Transverse colon (tissue), 4 donors: ENCODE measurements around the gene ZNF622. TPM values are rescaled to one million over a fixed set of nuclear protein-coding genes. Genes with fewer than 3 reads are reported as not detected.
"Not testable (repeated sequence)": the region's sequence is repeated elsewhere in the genome, so short reads cannot be mapped to it uniquely, and the experiment has no call there.

Experiments used
- DNase-seq: peaks from one replicate; pipeline ENCODE4 v3.0.0-alpha.2; 2019
- H3K27ac ChIP-seq, 4 donors: fragments of 200-600 bp; sonication (generic); 2 replicates each; pipeline ENCODE4 v1.5.1; 2016 to 2018; ENCODE audit warnings: inconsistent platforms in 4 of 4
- H3K27me3 ChIP-seq: fragments of 200-600 bp; sonication (generic); 2 replicates; pipeline ENCODE4 v1.5.1; 2017; ENCODE audit warnings: inconsistent platforms
- H3K36me3 ChIP-seq, 4 donors: fragments of 200-600 bp; sonication (generic); 2 replicates each; pipeline ENCODE4 v1.5.1; 2017 to 2019; ENCODE audit warnings: inconsistent platforms in 4 of 4
- H3K4me1 ChIP-seq, 4 donors: fragments of 200-600 bp; sonication (generic); 2 replicates each; pipeline ENCODE4 v1.5.1; 2017 to 2020; ENCODE audit warnings: inconsistent platforms in 4 of 4
- H3K4me3 ChIP-seq, 4 donors: fragments of 200-600 bp; sonication (generic); 1 replicate in 1 of 4; 2 replicates in 3 of 4; pipeline versions ENCODE4 v1.5.1 to v1.6.1; 2017 to 2019; ENCODE audit warnings: inconsistent platforms in 4 of 4
- H3K9me3 ChIP-seq, 2 donors: fragments of 200-600 bp; sonication (generic); 2 replicates each; pipeline ENCODE4 v1.5.1; 2017 to 2019; ENCODE audit warnings: inconsistent platforms in 2 of 2
- EP300 ChIP-seq: sonication (generic); formaldehyde crosslinking; IDR thresholded peaks from one replicate; pipeline ENCODE4 v1.6.1; 2017; ENCODE audit warnings: antibody characterized with exemption, low read depth
- POLR2A ChIP-seq: fragments of 450-650 bp; IDR thresholded peaks from one replicate; pipeline ENCODE4 v1.6.1; 2016; ENCODE audit warnings: antibody characterized with exemption, mild to moderate bottlenecking, moderate library complexity
- POLR2AphosphoS5 ChIP-seq, 3 donors: sonication (generic); formaldehyde crosslinking; IDR thresholded peaks; one replicate each; pipeline ENCODE4 v1.6.1; 2016; ENCODE audit warnings: antibody characterized with exemption in 3 of 3
- WGBS, 2 donors: methylation state at CpG; one replicate each; pipeline ENCODE4 v1.1.5; 2018; ENCODE audit warnings: low coverage in 1 of 2; 5-methylcytosine and 5-hydroxymethylcytosine counted together
- in situ Hi-C, 4 donors: fragments of 200-750 bp; cut with MboI; loops; one replicate each; pipeline versions ENCODE4 v1.15.0 to v1.15.1; 2017; ENCODE audit warnings: low sequenced_read_pairs in 3 of 4, low pct_ligation_motif_present in 1 of 4, low pct_unique_long_range_greater_than_20kb in 1 of 4
- intact Hi-C: fragments of 100-400 bp; cut with DNase I; formaldehyde crosslinking; loops from one replicate; pipeline ENCODE4 v1.15.1; 2023; ENCODE audit warnings: low total_unique reads
- total RNA-seq, 4 donors: library from RNA; depleted of rRNA; stranded (reverse); fragments of >200 nt; gene quantifications; one replicate each; pipeline ENCODE4 v1.1.0, GENCODE V29; 2016
- TF ChIP-seq, protein P1 (sequence below), 5 experiments: fragments of 200-600 bp in 3 of 5; fragments of 450-650 bp in 2 of 5; sonication (generic) in 3 of 5; IDR thresholded peaks; 1 replicate in 2 of 5; 2 replicates in 3 of 5; pipeline ENCODE4 v1.5.1; 2016 to 2017; ENCODE audit warnings: antibody characterized with exemption in 5 of 5, inconsistent platforms in 3 of 5, mild to moderate bottlenecking in 2 of 5, moderate library complexity in 1 of 5

The ZNF622 gene
- total RNA-seq, 4 donors from 2014 or later: 21.3 to 137 (median 48.2) TPM

DNA sequence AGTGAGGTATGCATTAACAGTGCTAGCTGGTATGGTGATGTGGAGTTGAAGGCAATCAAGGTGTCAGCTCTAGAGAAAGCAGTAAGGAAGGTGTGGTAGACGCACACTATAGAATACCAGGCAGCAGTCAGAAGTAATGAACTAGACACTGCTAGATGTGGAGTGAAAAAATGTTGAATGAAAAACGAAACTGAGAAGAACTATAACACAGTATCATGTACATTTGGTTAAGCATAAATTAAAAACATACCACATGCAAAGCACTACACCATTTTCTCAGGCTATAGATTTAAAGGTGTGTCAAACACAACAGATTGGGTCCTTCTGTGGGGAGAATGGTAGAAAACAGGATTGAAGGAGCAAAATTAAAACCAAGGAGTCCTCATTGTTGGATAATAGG is 15.4 kb downstream of the ZNF622 start:
- DNase-seq: no peak
- WGBS, 2 donors: 78 to 96% methylated on average over 2 of the region's 2 CpGs
- Histone ChIP-seq H3K9me3 (no peaks in the 10 kb centered on the region), H3K27ac (no peak overlapping the region), H3K4me1 (no peaks in the 10 kb centered on the region), H3K27me3 (no peaks in the 10 kb centered on the region), H3K36me3 (peaks cover 0 to 55% (median 27%) of the 10 kb centered on the region in 4 donors), H3K4me3 (no peak overlapping the region)
- intact Hi-C loops: no loop called here
- in situ Hi-C loops: loop anchor here in 2 of 4 donors (10.0 kb wide), 1 partner anchor 285 kb away; no protein-coding TSS in a partner anchor
- TF ChIP-seq EP300: no peak
- TF ChIP-seq POLR2A: no peak
- TF ChIP-seq, protein P1, sequence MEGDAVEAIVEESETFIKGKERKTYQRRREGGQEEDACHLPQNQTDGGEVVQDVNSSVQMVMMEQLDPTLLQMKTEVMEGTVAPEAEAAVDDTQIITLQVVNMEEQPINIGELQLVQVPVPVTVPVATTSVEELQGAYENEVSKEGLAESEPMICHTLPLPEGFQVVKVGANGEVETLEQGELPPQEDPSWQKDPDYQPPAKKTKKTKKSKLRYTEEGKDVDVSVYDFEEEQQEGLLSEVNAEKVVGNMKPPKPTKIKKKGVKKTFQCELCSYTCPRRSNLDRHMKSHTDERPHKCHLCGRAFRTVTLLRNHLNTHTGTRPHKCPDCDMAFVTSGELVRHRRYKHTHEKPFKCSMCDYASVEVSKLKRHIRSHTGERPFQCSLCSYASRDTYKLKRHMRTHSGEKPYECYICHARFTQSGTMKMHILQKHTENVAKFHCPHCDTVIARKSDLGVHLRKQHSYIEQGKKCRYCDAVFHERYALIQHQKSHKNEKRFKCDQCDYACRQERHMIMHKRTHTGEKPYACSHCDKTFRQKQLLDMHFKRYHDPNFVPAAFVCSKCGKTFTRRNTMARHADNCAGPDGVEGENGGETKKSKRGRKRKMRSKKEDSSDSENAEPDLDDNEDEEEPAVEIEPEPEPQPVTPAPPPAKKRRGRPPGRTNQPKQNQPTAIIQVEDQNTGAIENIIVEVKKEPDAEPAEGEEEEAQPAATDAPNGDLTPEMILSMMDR (IDR thresholded peaks at IDR 0.05): no peak
- no peak for TF ChIP-seq POLR2AphosphoS5 (IDR thresholded peaks at IDR 0.05)

DNA sequence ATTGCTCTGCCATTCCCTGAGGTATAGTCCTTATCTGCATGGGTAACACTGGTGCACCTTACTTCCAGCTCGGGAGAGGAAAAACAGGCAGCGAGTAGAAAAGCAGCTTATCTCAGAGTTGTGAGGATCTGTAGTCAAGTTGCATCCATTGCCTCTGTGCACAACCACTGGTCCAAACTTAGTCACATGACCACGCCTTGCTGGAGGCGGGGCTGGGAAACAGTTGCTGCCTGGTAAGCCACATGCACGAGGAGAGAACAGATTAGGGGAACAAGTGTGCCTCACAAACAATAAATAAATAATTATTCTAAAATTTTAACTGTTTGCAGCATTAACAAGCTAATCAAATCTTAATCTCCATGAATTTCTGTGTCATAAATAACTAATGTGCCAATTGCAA is 18.6 kb downstream of the ZNF622 start:
- Histone ChIP-seq H3K9me3 (no peaks in the 10 kb centered on the region), H3K4me1 (no peaks in the 10 kb centered on the region), H3K36me3 (peaks cover 0 to 42% (median 22%) of the 10 kb centered on the region in 4 donors), H3K27me3 (no peaks in the 10 kb centered on the region), H3K27ac (no peak overlapping the region), H3K4me3 (no peak overlapping the region)
- intact Hi-C loops: no loop called here
- DNase-seq: no peak
- no peak for TF ChIP-seq EP300
- 86 to 92% methylated on average over 4 to 5 of the region's 5 CpGs for WGBS, 2 donors
- in situ Hi-C loops: no loop called here

DNA sequence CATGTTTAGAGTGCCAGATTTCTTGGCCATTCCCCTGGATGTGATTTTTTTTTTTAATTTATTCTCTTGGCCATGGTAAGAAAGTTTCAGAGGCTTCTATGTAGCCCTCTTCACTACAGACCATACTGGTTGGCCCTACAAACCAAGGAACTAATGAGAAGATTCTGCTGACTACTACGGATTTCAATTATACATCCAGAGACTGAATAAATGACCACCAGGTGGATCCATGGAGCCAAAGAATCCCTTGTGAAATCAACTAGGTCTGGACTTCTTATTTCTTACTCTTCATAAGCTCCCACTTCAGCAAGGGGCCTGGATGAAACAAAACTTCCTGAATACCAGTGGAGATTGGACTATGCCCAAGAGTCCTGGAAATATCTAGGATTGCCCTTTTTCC is 27.6 kb downstream of the ZNF622 start:
- H3K27me3 ChIP-seq: no peaks in the 10 kb centered on the region
- H3K9me3 ChIP-seq: no peaks in the 10 kb centered on the region
- H3K27ac ChIP-seq: no peak overlapping the region
- WGBS, 2 donors: 78 to 100% methylated on average over 1 of the region's 1 CpG
- H3K36me3 ChIP-seq: no peaks in the 10 kb centered on the region
- TF ChIP-seq POLR2AphosphoS5 (IDR thresholded peaks at IDR 0.05) (no peak), EP300 (no peak), POLR2A (no peak)
- TF ChIP-seq, protein P1 (IDR thresholded peaks at IDR 0.05): no peak
- intact Hi-C loops: no loop called here
- DNase-seq: no peak
- H3K4me3 ChIP-seq: no peak overlapping the region
- no peaks in the 10 kb centered on the region for H3K4me1 ChIP-seq
- in situ Hi-C loops: no loop called here

DNA sequence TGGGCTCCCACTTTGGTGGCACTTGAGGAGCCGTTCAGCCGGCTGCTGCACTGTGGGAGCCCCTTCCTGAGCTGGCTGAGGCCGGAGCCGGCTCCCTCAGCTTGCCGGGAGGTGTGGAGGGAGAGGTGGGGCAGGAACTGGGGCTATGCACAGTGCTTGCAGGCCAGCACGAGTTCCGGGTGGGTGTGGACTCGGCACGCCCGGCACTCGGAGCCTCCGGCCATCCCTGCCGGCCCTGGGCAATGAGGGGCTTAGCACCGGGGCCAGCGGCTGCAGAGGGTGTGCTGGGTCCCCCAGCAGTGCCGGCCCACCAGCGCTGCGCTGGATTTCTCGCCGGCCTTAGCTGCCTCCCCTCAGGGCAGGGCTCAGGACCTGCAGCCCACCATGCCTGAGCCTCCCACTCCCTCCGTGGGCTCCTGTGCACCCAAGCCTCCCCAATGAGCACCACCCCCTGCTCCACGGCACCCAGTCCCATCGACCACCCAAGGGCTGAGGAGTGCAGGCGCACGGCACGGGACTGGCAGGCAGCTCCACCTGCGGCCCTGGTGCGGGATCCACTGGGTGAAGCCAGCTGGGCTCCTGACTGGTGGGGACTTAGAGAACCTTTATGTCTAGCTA is 29.4 kb downstream of the ZNF622 start:
- 87% methylated on average over 28 of the region's 28 CpGs; no CpG with 5 or more reads in 1 of the 2 donors for WGBS, 2 donors
- H3K27me3 ChIP-seq, H3K4me1 ChIP-seq, DNase-seq, in situ Hi-C loops, H3K4me3 ChIP-seq, H3K36me3 ChIP-seq, H3K27ac ChIP-seq, H3K9me3 ChIP-seq, intact Hi-C loops: not testable (repeated sequence)

DNA sequence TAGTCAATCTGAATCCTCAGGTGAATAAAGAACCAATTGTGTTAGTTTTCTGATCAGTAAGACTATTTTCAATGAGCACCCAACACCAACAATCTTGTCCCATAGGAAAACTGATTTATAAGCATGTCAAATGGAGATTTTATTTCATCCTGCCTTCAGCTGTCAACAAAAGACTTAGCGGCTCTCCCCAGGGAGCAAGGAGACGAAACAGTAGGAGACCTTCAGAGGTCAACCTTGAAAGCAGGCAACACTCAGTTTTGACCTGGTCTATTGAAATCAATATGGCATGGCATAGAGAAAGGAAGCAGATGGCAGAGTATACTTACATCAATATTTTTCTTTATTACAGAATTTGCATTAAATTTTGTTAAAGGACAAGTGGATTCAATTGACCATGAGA is 34.1 kb downstream of the ZNF622 start:
- TF ChIP-seq, protein P1 (IDR thresholded peaks at IDR 0.05): no peak
- no peaks in the 10 kb centered on the region for H3K9me3 ChIP-seq
- no peak overlapping the region for H3K4me3 ChIP-seq
- intact Hi-C loops (no loop called here), in situ Hi-C loops (no loop called here)
- H3K4me1 ChIP-seq: no peaks in the 10 kb centered on the region
- WGBS, 2 donors: 73% methylated on average over 2 of the region's 2 CpGs; no CpG with 5 or more reads in 1 of the 2 donors
- H3K27ac ChIP-seq: no peak overlapping the region
- no peaks in the 10 kb centered on the region for H3K27me3 ChIP-seq
- H3K36me3 ChIP-seq: no peaks in the 10 kb centered on the region
- no peak for DNase-seq
